Gastrocnemius medialis (tissue), 4 donors: Measurements from ENCODE around the gene GUCY1A1. TPM values are rescaled to one million over a fixed set of nuclear protein-coding genes. Genes with fewer than 3 reads are reported as not detected.

Source experiments
- ATAC-seq, 2 donors: fragments of 150-250 bp; one replicate each; pipeline ENCODE4 v1.9.1; 2016
- DNase-seq, 2 donors: peaks; one replicate each; pipeline ENCODE4 v3.0.0-alpha.2; 2019
- H3K27ac ChIP-seq, 4 donors: fragments of 200-600 bp; sonication (generic); 1 replicate in 1 of 4; 2 replicates in 3 of 4; pipeline ENCODE4 v1.5.1; 2016 to 2018; ENCODE audit warnings: mild to moderate bottlenecking in 2 of 4, moderate library complexity in 1 of 4
- H3K27me3 ChIP-seq, 3 donors: fragments of 200-600 bp; sonication (generic) in 2 of 3; 1 replicate in 1 of 3; 2 replicates in 2 of 3; pipeline versions ENCODE4 v1.5.1 to v1.6.0; 2016 to 2019; ENCODE audit warnings: mild to moderate bottlenecking in 1 of 3, moderate library complexity in 1 of 3
- H3K36me3 ChIP-seq, 2 donors: fragments of 200-600 bp; sonication (generic) in 1 of 2; one replicate each; pipeline ENCODE4 v1.5.1; 2017 to 2018
- H3K4me1 ChIP-seq, 2 donors: fragments of 200-600 bp; sonication (generic) in 1 of 2; one replicate each; pipeline ENCODE4 v1.5.1; 2016 to 2017; ENCODE audit warnings: mild to moderate bottlenecking in 2 of 2
- H3K4me3 ChIP-seq, 4 donors: fragments of 200-600 bp; sonication (generic) in 3 of 4; 1 replicate in 1 of 4; 2 replicates in 3 of 4; pipeline ENCODE4 v1.5.1; 2016 to 2019; ENCODE audit warnings: mild to moderate bottlenecking in 2 of 4
- H3K9me3 ChIP-seq, 3 donors: fragments of 200-600 bp; sonication (generic) in 2 of 3; 1 replicate in 1 of 3; 2 replicates in 2 of 3; pipeline ENCODE4 v1.5.1; 2016 to 2019
- POLR2A ChIP-seq, 2 donors: fragments of 450-650 bp; IDR thresholded peaks; one replicate each; pipeline ENCODE4 v1.6.1; 2017; ENCODE audit warnings: antibody characterized with exemption in 2 of 2, mild to moderate bottlenecking in 2 of 2, moderate library complexity in 2 of 2
- in situ Hi-C, 4 donors: fragments of 200-750 bp; cut with MboI; loops; one replicate each; pipeline versions ENCODE4 v1.15.0 to v1.8.0; 2017; ENCODE audit warnings: low sequenced_read_pairs in 4 of 4
- intact Hi-C: fragments of 100-400 bp; cut with DNase I; formaldehyde crosslinking; loops from one replicate; pipeline ENCODE4 v1.15.1; 2023; ENCODE audit warnings: low total_unique reads
- total RNA-seq, 4 donors: library from RNA; depleted of rRNA; stranded (reverse); fragments of >200 nt; gene quantifications; one replicate each; pipeline versions ENCODE4 v1.1.0 to v1.2.3, GENCODE V29; 2016
- TF ChIP-seq, protein P1 (sequence below), 5 experiments: fragments of 450-650 bp in 3 of 5; fragments of 200-600 bp in 2 of 5; sonication (generic) in 2 of 5; IDR thresholded peaks in 4 of 5; conservative IDR thresholded peaks in 1 of 5; 1 replicate in 4 of 5; 2 replicates in 1 of 5; pipeline ENCODE4 v1.5.1; 2016 to 2019; ENCODE audit warnings: antibody characterized with exemption in 5 of 5, mild to moderate bottlenecking in 3 of 5, moderate library complexity in 3 of 5

Gene GUCY1A1
- total RNA-seq, 4 donors from 2014 or later: 5.8 to 15.5 (median 9.6) TPM

DNA sequence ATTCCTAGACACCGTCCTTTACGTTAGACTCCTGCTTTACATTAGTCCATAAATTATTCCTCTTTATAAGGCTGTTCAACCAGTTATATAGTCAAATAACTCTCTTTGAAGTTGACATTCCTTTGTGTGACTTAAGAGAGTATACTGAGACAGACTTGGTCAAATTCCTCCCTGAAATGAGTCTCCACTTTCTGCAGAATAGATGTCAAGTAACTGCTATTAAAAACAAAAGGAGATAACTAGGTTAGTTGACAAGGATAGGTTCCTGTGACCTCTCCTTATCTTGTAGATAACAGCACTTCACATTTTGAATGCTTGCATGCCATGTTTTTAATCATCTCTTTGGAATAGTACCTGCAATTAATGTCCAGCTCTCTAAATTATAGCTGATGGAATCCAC lies 5.7 kb downstream of the GUCY1A1 start:
- Histone ChIP-seq H3K36me3 (no peaks in the 10 kb centered on the region), H3K27ac (no peak overlapping the region), H3K9me3 (no peaks in the 10 kb centered on the region), H3K4me1 (peaks cover 4 to 11% of the 10 kb centered on the region in 2 donors), H3K4me3 (no peak overlapping the region), H3K27me3 (peaks cover 0 to 4% (median under 1%) of the 10 kb centered on the region in 3 donors)
- TF ChIP-seq, protein P1, sequence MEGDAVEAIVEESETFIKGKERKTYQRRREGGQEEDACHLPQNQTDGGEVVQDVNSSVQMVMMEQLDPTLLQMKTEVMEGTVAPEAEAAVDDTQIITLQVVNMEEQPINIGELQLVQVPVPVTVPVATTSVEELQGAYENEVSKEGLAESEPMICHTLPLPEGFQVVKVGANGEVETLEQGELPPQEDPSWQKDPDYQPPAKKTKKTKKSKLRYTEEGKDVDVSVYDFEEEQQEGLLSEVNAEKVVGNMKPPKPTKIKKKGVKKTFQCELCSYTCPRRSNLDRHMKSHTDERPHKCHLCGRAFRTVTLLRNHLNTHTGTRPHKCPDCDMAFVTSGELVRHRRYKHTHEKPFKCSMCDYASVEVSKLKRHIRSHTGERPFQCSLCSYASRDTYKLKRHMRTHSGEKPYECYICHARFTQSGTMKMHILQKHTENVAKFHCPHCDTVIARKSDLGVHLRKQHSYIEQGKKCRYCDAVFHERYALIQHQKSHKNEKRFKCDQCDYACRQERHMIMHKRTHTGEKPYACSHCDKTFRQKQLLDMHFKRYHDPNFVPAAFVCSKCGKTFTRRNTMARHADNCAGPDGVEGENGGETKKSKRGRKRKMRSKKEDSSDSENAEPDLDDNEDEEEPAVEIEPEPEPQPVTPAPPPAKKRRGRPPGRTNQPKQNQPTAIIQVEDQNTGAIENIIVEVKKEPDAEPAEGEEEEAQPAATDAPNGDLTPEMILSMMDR (IDR thresholded peaks at IDR 0.05 in 4 of 5, conservative IDR thresholded peaks at IDR 0.05 in 1 of 5): no peak
- no peak for TF ChIP-seq POLR2A (IDR thresholded peaks at IDR 0.05)
- in situ Hi-C loops (no loop called here), intact Hi-C loops (no loop called here)
- DNase-seq: no peak
- no peak for ATAC-seq

GRCh38 chr4:155673453-155673979 lies 6.9 kb downstream of the GUCY1A1 start:
- intact Hi-C loops (no loop called here), in situ Hi-C loops (no loop called here)
- Histone ChIP-seq H3K9me3 (no peaks in the 10 kb centered on the region), H3K4me3 (no peak overlapping the region), H3K27ac (no peak overlapping the region), H3K36me3 (no peaks in the 10 kb centered on the region), H3K4me1 (peaks cover 0 to 11% of the 10 kb centered on the region in 2 donors), H3K27me3 (no peaks in the 10 kb centered on the region)
- ATAC-seq: no peak
- no peak for DNase-seq
- TF ChIP-seq, protein P1 (IDR thresholded peaks at IDR 0.05 in 4 of 5, conservative IDR thresholded peaks at IDR 0.05 in 1 of 5): no peak
- TF ChIP-seq POLR2A (IDR thresholded peaks at IDR 0.05): no peak

DNA sequence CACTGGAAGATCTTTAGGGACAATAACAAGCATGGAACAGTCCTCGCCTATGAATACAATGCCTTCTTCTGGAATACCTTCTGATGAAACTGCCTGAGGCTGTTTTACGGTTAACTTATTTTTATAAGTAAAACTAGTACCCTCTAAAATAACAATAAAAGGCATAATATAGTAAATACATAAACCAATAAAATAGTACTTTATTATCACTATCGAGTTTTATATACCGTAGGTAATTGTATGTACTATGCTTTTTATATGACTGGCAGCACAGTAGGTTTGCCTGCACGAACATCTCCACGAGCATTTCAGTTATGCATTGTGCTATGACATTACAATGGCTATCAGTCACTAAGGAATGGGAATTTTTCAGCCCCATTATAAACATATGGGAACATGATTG lies 8.0 kb downstream of the GUCY1A1 start:
- DNase-seq (no peak), ATAC-seq (no peak)
- no peak overlapping the region for H3K27ac ChIP-seq
- H3K36me3 ChIP-seq: no peaks in the 10 kb centered on the region
- H3K4me1 ChIP-seq: peaks cover 0 to 11% of the 10 kb centered on the region in 2 donors
- TF ChIP-seq, protein P1 (IDR thresholded peaks at IDR 0.05 in 4 of 5, conservative IDR thresholded peaks at IDR 0.05 in 1 of 5): no peak
- no peak for TF ChIP-seq POLR2A (IDR thresholded peaks at IDR 0.05)
- intact Hi-C loops: no loop called here
- in situ Hi-C loops: no loop called here
- H3K4me3 ChIP-seq: no peak overlapping the region
- no peaks in the 10 kb centered on the region for H3K27me3 ChIP-seq
- H3K9me3 ChIP-seq: no peaks in the 10 kb centered on the region

GRCh38 chr4:155675709-155676429 lies 9.2 kb downstream of the GUCY1A1 start:
- Histone ChIP-seq H3K9me3 (no peaks in the 10 kb centered on the region), H3K4me1 (peaks cover 0 to 11% of the 10 kb centered on the region in 2 donors), H3K27ac (peak overlapping the region in 3 of 4 donors; percentile 14 to 48 (median 42)), H3K27me3 (no peaks in the 10 kb centered on the region), H3K4me3 (peak overlapping the region in 1 of 4 donors; percentile 11), H3K36me3 (no peaks in the 10 kb centered on the region)
- in situ Hi-C loops: no loop called here
- TF ChIP-seq, protein P1 (IDR thresholded peaks at IDR 0.05 in 4 of 5, conservative IDR thresholded peaks at IDR 0.05 in 1 of 5): no peak
- no peak for TF ChIP-seq POLR2A (IDR thresholded peaks at IDR 0.05)
- peak in 1 of 2 donors; percentile 61 for ATAC-seq
- intact Hi-C loops: no loop called here
- DNase-seq: no peak
